ENCODE measurements around the gene P3H2. TPM values are rescaled to one million over a fixed set of nuclear protein-coding genes. Genes with fewer than 3 reads are reported as not detected.

Gene P3H2
- total and polyA plus RNA-seq, 2 experiments from 2014 or later, result 8.2 to 24.2 TPM

- Mint-ChIP-seq H3K4me3 (no peak overlapping the region), H3K27me3 (ENCODE audit: insufficient read depth, low read depth, poor library complexity) (no peaks in the 10 kb centered on the region), H3K4me1 (peaks cover 14% of the 10 kb centered on the region), H3K27ac (no peak overlapping the region), H3K36me3 (ENCODE audit: low read depth) (no peaks in the 10 kb centered on the region), H3K9me3 (no peaks in the 10 kb centered on the region)
- Histone ChIP-seq H3K9me2 (ENCODE audit: insufficient read depth) (0 out of 2 replicates have a peak, but pooled peaks cover 4% of the 10 kb centered on the region), H3K27me3 (ENCODE audit: insufficient read depth) (no peaks in the 10 kb centered on the region), H3F3A (replicated peaks; ENCODE audit: low read depth) (no peaks in the 10 kb centered on the region), H3K36me3 (ENCODE audit: insufficient read depth) (no peaks in the 10 kb centered on the region), H3K27ac (ENCODE audit: low read depth) (no peak overlapping the region), H3K79me2 (replicated peaks; ENCODE audit: insufficient read depth) (0 out of 2 replicates have a peak, but pooled peaks cover 2% of the 10 kb centered on the region), H3K4me1 (ENCODE audit: insufficient read depth) (0 out of 2 replicates have a peak, but pooled peaks cover 4% of the 10 kb centered on the region), H4K20me1 (replicated peaks; ENCODE audit: insufficient read depth) (no peaks in the 10 kb centered on the region), H3K4me2 (no peak overlapping the region), H3K4me3 (no peak overlapping the region), H2AFZ (no peak overlapping the region)
- DNase-seq (ENCODE audit: low spot score) (no peak), ATAC-seq (no peak)
- TF ChIP-seq POLR2AphosphoS5 (IDR thresholded peaks at IDR 0.05; ENCODE audit: low read depth) (no peak), STAT1 (IDR thresholded peaks at IDR 0.05; ENCODE audit: unreplicated experiment) (no peak), ZNF462 (CRISPR knock-in tag; IDR thresholded peaks at IDR 0.05) (no peak), NANOG (IDR thresholded peaks at IDR 0.05; ENCODE audit: borderline replicate concordance) (no peak), ETS1 (IDR thresholded peaks at IDR 0.05) (no peak), EZH2 (IDR thresholded peaks at IDR 0.05; ENCODE audit: low read depth, unreplicated experiment) (no peak), JUNB (IDR thresholded peaks at IDR 0.05; ENCODE audit: unreplicated experiment) (no peak), CTCF (conservative IDR thresholded peaks at IDR 0.05; ENCODE audit: low read depth in 2 of 2) (no peak), EZH2phosphoT487 (IDR thresholded peaks at IDR 0.05; ENCODE audit: unreplicated experiment) (no peak), REST (IDR thresholded peaks at IDR 0.05; ENCODE audit: unreplicated experiment) (no peak), CREB1 (CRISPR knock-in tag; IDR thresholded peaks at IDR 0.05; ENCODE audit: low read depth) (no peak), ZNF331 (CRISPR knock-in tag; IDR thresholded peaks at IDR 0.05; ENCODE audit: low read depth) (no peak), ZNF114 (CRISPR knock-in tag; IDR thresholded peaks at IDR 0.05) (no peak)
Observed at GRCh38 chr3:190072856-190073255, 47.8 kb downstream of the P3H2 start.

Measured in GM23338 (cell line).